GM23338 (cell line): ENCODE measurements around the gene NMNAT1. TPM values are rescaled to one million over a fixed set of nuclear protein-coding genes. Genes with fewer than 3 reads are reported as not detected.

Experiments used
- ATAC-seq: fragments of 200-7000 bp; cut with Tn5 transposase; 3 replicates; pipeline ENCODE4 v1.9.1; 2020
- DNase-seq: peaks from one replicate; pipeline ENCODE4 v3.0.0-alpha.2; 2015; ENCODE audit warnings: low spot score
- H2AFZ ChIP-seq: fragments of 200-600 bp; sonication (generic); 2 replicates; pipeline ENCODE4 v1.8.0; 2016; ENCODE audit warnings: antibody characterized with exemption, mild to moderate bottlenecking, moderate library complexity
- H3F3A ChIP-seq: fragments of 200-600 bp; sonication (generic); replicated peaks from 2 replicates; pipeline ENCODE4 v1.8.0; 2017; ENCODE audit warnings: antibody characterized with exemption, mixed run types, low read depth
- H3K27ac ChIP-seq: fragments of 200-600 bp; sonication (generic); 2 replicates; pipeline ENCODE4 v1.6.1; 2016; ENCODE audit warnings: low read depth
- H3K27me3 ChIP-seq: fragments of 200-600 bp; sonication (generic); 2 replicates; pipeline ENCODE4 v1.8.0; 2016; ENCODE audit warnings: mild to moderate bottlenecking, mixed run types, moderate library complexity; ENCODE audit not compliant: insufficient read depth
- H3K36me3 ChIP-seq: fragments of 200-600 bp; sonication (generic); 2 replicates; pipeline ENCODE4 v1.8.0; 2016; ENCODE audit warnings: mild to moderate bottlenecking; ENCODE audit not compliant: insufficient read depth
- H3K4me1 ChIP-seq: fragments of 200-600 bp; sonication (generic); 2 replicates; pipeline ENCODE4 v1.8.0; 2016; ENCODE audit warnings: mild to moderate bottlenecking, moderate library complexity; ENCODE audit not compliant: insufficient read depth
- H3K4me2 ChIP-seq: fragments of 200-600 bp; sonication (generic); 2 replicates; pipeline ENCODE4 v1.7.1; 2017; ENCODE audit warnings: mixed run types
- H3K4me3 ChIP-seq: fragments of 200-600 bp; sonication (generic); 2 replicates; pipeline ENCODE4 v1.6.1; 2016; ENCODE audit warnings: mixed run types
- H3K79me2 ChIP-seq: fragments of 200-600 bp; sonication (generic); replicated peaks from 2 replicates; pipeline ENCODE4 v1.8.0; 2017; ENCODE audit warnings: mild to moderate bottlenecking; ENCODE audit not compliant: insufficient read depth
- H3K9me2 ChIP-seq: fragments of 200-600 bp; sonication (generic); 2 replicates; pipeline ENCODE4 v1.8.0; 2017; ENCODE audit not compliant: insufficient read depth
- H4K20me1 ChIP-seq: fragments of 200-600 bp; sonication (generic); replicated peaks from 2 replicates; pipeline ENCODE4 v1.8.0; 2017; ENCODE audit warnings: mild to moderate bottlenecking; ENCODE audit not compliant: insufficient read depth
- H3K27ac Mint-ChIP-seq: 2 replicates; pipeline ENCODE4 v1.8.0; 2020; ENCODE audit warnings: inconsistent platforms, mild to moderate bottlenecking, moderate library complexity, mixed read lengths
- H3K27me3 Mint-ChIP-seq: 3 replicates; pipeline ENCODE4 v1.8.0; 2022; ENCODE audit warnings: low read depth, mild to moderate bottlenecking, moderate library complexity, mixed read lengths, inconsistent platforms; ENCODE audit not compliant: insufficient read depth, poor library complexity
- H3K36me3 Mint-ChIP-seq: 3 replicates; pipeline ENCODE4 v1.8.0; 2021; ENCODE audit warnings: low read depth, mild to moderate bottlenecking, inconsistent platforms, moderate library complexity, mixed read lengths
- H3K4me1 Mint-ChIP-seq: 3 replicates; pipeline ENCODE4 v1.8.0; 2020; ENCODE audit warnings: mild to moderate bottlenecking, inconsistent platforms, mixed read lengths
- H3K4me3 Mint-ChIP-seq: 3 replicates; pipeline ENCODE4 v1.8.0; 2021; ENCODE audit warnings: moderate library complexity, mild to moderate bottlenecking, inconsistent platforms, mixed read lengths
- H3K9me3 Mint-ChIP-seq: 3 replicates; pipeline ENCODE4 v1.8.0; 2020; ENCODE audit warnings: moderate library complexity, mild to moderate bottlenecking, inconsistent platforms, mixed read lengths
- CREB1 ChIP-seq: fragments of 250-450 bp; sonication (Bioruptor Pico); IDR thresholded peaks from 2 replicates; pipeline ENCODE4 v1.5.0; 2020; ENCODE audit warnings: low read depth, mild to moderate bottlenecking, moderate library complexity
- ETS1 ChIP-seq: IDR thresholded peaks from 2 replicates; pipeline ENCODE4 v1.6.1; 2016; ENCODE audit warnings: antibody characterized with exemption
- EZH2 ChIP-seq: fragments of 200-600 bp; sonication (generic); IDR thresholded peaks from one replicate; pipeline ENCODE4 v1.8.0; 2017; ENCODE audit warnings: antibody characterized with exemption, mild to moderate bottlenecking, low read depth; ENCODE audit not compliant: unreplicated experiment
- EZH2phosphoT487 ChIP-seq: fragments of 200-600 bp; sonication (generic); IDR thresholded peaks from one replicate; pipeline ENCODE4 v1.8.1; 2018; ENCODE audit warnings: antibody characterized with exemption; ENCODE audit not compliant: unreplicated experiment
- JUNB ChIP-seq: IDR thresholded peaks from one replicate; pipeline ENCODE4 v1.6.1; 2016; ENCODE audit warnings: antibody characterized with exemption; ENCODE audit not compliant: unreplicated experiment
- NANOG ChIP-seq: IDR thresholded peaks from 2 replicates; pipeline ENCODE4 v1.6.1; 2016; ENCODE audit warnings: antibody characterized with exemption, borderline replicate concordance
- POLR2AphosphoS5 ChIP-seq: IDR thresholded peaks from 2 replicates; pipeline ENCODE4 v1.6.1; 2016; ENCODE audit warnings: antibody characterized with exemption, low read depth
- REST ChIP-seq: IDR thresholded peaks from one replicate; pipeline ENCODE4 v1.6.1; 2018; ENCODE audit warnings: antibody characterized with exemption; ENCODE audit not compliant: unreplicated experiment
- STAT1 ChIP-seq: IDR thresholded peaks from one replicate; pipeline ENCODE4 v1.6.1; 2016; ENCODE audit warnings: antibody characterized with exemption; ENCODE audit not compliant: unreplicated experiment
- ZNF114 ChIP-seq: fragments of 250-450 bp; sonication (Bioruptor Pico); IDR thresholded peaks from 2 replicates; pipeline ENCODE4 v1.5.0; 2020; ENCODE audit warnings: mild to moderate bottlenecking, moderate library complexity
- ZNF331 ChIP-seq: fragments of 250-450 bp; sonication (Bioruptor Pico); IDR thresholded peaks from 2 replicates; pipeline ENCODE4 v1.5.0; 2020; ENCODE audit warnings: low read depth, mild to moderate bottlenecking, moderate library complexity
- ZNF462 ChIP-seq: fragments of 250-450 bp; sonication (Bioruptor Pico); IDR thresholded peaks from 2 replicates; pipeline ENCODE4 v1.5.0; 2020; ENCODE audit warnings: mild to moderate bottlenecking, moderate library complexity
- polyA plus RNA-seq: library from polyadenylated mRNA; unstranded; fragments of >200 nt; fragmentation: Nextera tagmentation; extraction: Ambion mirVana; gene quantifications from 2 replicates; pipeline ENCODE4 v1.2.1, GENCODE V29; 2016
- total RNA-seq: library from RNA; depleted of rRNA; stranded (reverse); fragments of >200 nt; shearing (Covaris generic); gene quantifications from 2 replicates; pipeline ENCODE4 v1.2.3, GENCODE V29; 2014
- TF ChIP-seq, protein P1 (sequence below), 2 experiments: fragments of 200-600 bp in 1 of 2; sonication (generic) in 1 of 2; conservative IDR thresholded peaks; 2 replicates each; pipeline versions ENCODE4 v1.5.1 to v1.6.1; 2016 to 2017; ENCODE audit warnings: antibody characterized with exemption in 2 of 2, low read depth in 2 of 2, mild to moderate bottlenecking in 2 of 2, moderate library complexity in 1 of 2

Gene NMNAT1
- total and polyA plus RNA-seq, 2 experiments from 2014 or later = 2.5 to 3.9 TPM

DNA sequence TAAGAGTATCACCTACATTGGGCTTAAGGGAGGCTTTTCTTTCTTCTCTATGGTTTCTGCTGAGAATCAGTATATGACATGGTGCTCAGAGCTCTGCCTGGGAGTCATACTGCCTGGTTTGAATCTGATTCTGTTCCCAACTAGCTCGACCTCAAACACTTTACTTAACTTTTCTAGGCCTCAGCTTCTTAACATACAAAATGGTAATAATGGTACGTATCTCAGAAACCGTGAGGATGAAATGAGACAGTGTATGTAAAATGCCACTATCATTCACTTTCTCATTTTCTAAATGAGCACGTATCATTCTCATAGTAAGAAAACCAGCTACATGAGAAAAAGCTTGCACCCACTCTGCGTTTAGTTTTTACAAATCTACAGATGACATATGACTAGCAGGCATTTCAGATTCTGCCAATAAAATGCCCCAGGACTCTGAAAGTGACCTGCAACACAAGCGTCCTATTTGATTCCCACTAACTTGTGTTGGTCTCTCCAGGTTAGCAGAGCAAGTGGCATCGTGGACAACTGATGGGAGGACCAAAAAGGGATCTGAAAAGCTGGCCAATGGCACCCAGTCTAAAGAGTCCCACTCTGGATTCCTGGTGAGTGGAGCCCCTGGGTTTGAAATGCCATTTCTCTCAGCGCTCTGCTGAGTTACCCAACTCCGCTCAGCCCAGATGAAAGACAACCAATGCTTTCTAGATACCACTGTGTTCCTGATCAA, 39.3 kb upstream of the NMNAT1 start:
- no peak overlapping the region for H3K4me3 ChIP-seq
- peaks cover 4% of the 10 kb centered on the region; the same call in 1 of the 2 replicates for H3F3A ChIP-seq
- Mint-ChIP-seq H3K4me1 (peaks cover 20% of the 10 kb centered on the region), H3K36me3 (no peaks in the 10 kb centered on the region), H3K27me3 (peaks cover 4% of the 10 kb centered on the region), H3K27ac (no peak overlapping the region), H3K9me3 (no peaks in the 10 kb centered on the region), H3K4me3 (no peak overlapping the region)
- ATAC-seq (no peak), DNase-seq (no peak)
- H2AFZ ChIP-seq = no peak overlapping the region
- H3K4me1 ChIP-seq = peaks cover 6% of the 10 kb centered on the region
- TF ChIP-seq POLR2AphosphoS5 (no peak), NANOG (no peak), REST (no peak), ZNF114 (CRISPR knock-in tag) (no peak), ZNF331 (CRISPR knock-in tag) (no peak), ZNF462 (no peak), STAT1 (no peak), CREB1 (CRISPR knock-in tag) (no peak), JUNB (no peak), EZH2 (no peak), EZH2phosphoT487 (no peak), ETS1 (no peak)
- TF ChIP-seq, protein P1, sequence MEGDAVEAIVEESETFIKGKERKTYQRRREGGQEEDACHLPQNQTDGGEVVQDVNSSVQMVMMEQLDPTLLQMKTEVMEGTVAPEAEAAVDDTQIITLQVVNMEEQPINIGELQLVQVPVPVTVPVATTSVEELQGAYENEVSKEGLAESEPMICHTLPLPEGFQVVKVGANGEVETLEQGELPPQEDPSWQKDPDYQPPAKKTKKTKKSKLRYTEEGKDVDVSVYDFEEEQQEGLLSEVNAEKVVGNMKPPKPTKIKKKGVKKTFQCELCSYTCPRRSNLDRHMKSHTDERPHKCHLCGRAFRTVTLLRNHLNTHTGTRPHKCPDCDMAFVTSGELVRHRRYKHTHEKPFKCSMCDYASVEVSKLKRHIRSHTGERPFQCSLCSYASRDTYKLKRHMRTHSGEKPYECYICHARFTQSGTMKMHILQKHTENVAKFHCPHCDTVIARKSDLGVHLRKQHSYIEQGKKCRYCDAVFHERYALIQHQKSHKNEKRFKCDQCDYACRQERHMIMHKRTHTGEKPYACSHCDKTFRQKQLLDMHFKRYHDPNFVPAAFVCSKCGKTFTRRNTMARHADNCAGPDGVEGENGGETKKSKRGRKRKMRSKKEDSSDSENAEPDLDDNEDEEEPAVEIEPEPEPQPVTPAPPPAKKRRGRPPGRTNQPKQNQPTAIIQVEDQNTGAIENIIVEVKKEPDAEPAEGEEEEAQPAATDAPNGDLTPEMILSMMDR (conservative IDR thresholded peaks at IDR 0.05; ENCODE audit: low read depth in 2 of 2) = no peak
- H3K27me3 ChIP-seq = no peaks in the 10 kb centered on the region
- no peaks in the 10 kb centered on the region for H3K36me3 ChIP-seq
- no peak overlapping the region for H3K27ac ChIP-seq
- H3K9me2 ChIP-seq = no peaks in the 10 kb centered on the region; the same call in 1 of the 2 replicates
- peaks cover 10% of the 10 kb centered on the region for H4K20me1 ChIP-seq
- H3K79me2 ChIP-seq = peaks cover 48% of the 10 kb centered on the region
- H3K4me2 ChIP-seq = no peak overlapping the region
